Astrocyte (in vitro differentiated cells and primary cell): ENCODE data around the gene ZC3H12D. TPM values are rescaled to one million over a fixed set of nuclear protein-coding genes. Genes with fewer than 3 reads are reported as not detected.

Experiments used
- DNase-seq: peaks from one replicate; pipeline ENCODE4 v3.0.0-alpha.2; 2010; ENCODE audit warnings: low read depth
- FAIRE-seq: peaks from 2 replicates; lab custom pipeline; 2011; peaks lifted over from hg19 to GRCh38; lab: Jason Lieb, UNC
- H2AFZ ChIP-seq: 2 replicates; pipeline ENCODE4 v1.6.0; 2012; ENCODE audit warnings: low read depth, low read length, inconsistent platforms
- H3K27ac ChIP-seq: 2 replicates; pipeline ENCODE4 v1.5.1; 2011; ENCODE audit warnings: low read depth, low read length, inconsistent platforms
- H3K27me3 ChIP-seq: 2 replicates; pipeline ENCODE4 v1.6.0; 2011; ENCODE audit warnings: low read length, inconsistent platforms; ENCODE audit not compliant: insufficient read depth
- H3K36me3 ChIP-seq: 2 replicates; pipeline ENCODE4 v1.5.1; 2011; ENCODE audit warnings: low read length, inconsistent platforms; ENCODE audit not compliant: insufficient read depth
- H3K4me1 ChIP-seq: 2 replicates; pipeline ENCODE4 v1.5.1; 2011; ENCODE audit warnings: low read length, inconsistent platforms; ENCODE audit not compliant: insufficient read depth
- H3K4me2 ChIP-seq: 2 replicates; pipeline ENCODE4 v1.6.0; 2012; ENCODE audit warnings: low read length, inconsistent platforms
- H3K4me3 ChIP-seq: 2 replicates; pipeline ENCODE4 v1.5.1; 2011; ENCODE audit warnings: low read depth, mild to moderate bottlenecking, low read length, inconsistent platforms; ENCODE audit not compliant: insufficient read depth
- H3K79me2 ChIP-seq: 2 replicates; pipeline ENCODE4 v1.6.0; 2012; ENCODE audit warnings: mild to moderate bottlenecking, low read length, inconsistent platforms; ENCODE audit not compliant: insufficient read depth
- H3K9ac ChIP-seq: 2 replicates; pipeline ENCODE4 v1.6.0; 2012; ENCODE audit warnings: mild to moderate bottlenecking, low read length, inconsistent platforms
- H3K9me3 ChIP-seq: 2 replicates; pipeline ENCODE4 v1.5.1; 2012; ENCODE audit warnings: low read depth, mild to moderate bottlenecking, low read length, inconsistent platforms; ENCODE audit not compliant: insufficient read depth
- H4K20me1 ChIP-seq: 2 replicates; pipeline ENCODE4 v1.6.0; 2012; ENCODE audit warnings: low read length, inconsistent platforms; ENCODE audit not compliant: insufficient read depth
- H3K27ac Mint-ChIP-seq: one replicate; pipeline ENCODE4 v1.8.0; 2021; ENCODE audit warnings: mild to moderate bottlenecking, mixed read lengths; ENCODE audit not compliant: unreplicated experiment
- H3K27me3 Mint-ChIP-seq: one replicate; pipeline ENCODE4 v1.8.0; 2021; ENCODE audit warnings: low read depth, mixed read lengths; ENCODE audit not compliant: unreplicated experiment
- H3K36me3 Mint-ChIP-seq: one replicate; pipeline ENCODE4 v1.8.0; 2021; ENCODE audit warnings: low read depth, mixed read lengths; ENCODE audit not compliant: unreplicated experiment
- H3K4me1 Mint-ChIP-seq: one replicate; pipeline ENCODE4 v1.8.0; 2021; ENCODE audit warnings: low read depth, mixed read lengths; ENCODE audit not compliant: unreplicated experiment
- H3K4me3 Mint-ChIP-seq: one replicate; pipeline ENCODE4 v1.8.0; 2021; ENCODE audit warnings: mild to moderate bottlenecking, moderate library complexity, mixed read lengths; ENCODE audit not compliant: unreplicated experiment
- H3K9me3 Mint-ChIP-seq: one replicate; pipeline ENCODE4 v1.8.0; 2021; ENCODE audit warnings: mild to moderate bottlenecking, mixed read lengths; ENCODE audit not compliant: unreplicated experiment
- EZH2 ChIP-seq: IDR thresholded peaks from 2 replicates; pipeline ENCODE4 v1.6.1; 2012; ENCODE audit warnings: mild to moderate bottlenecking, low read length, inconsistent platforms; ENCODE audit not compliant: insufficient read depth
- total RNA-seq: library from RNA; stranded (reverse); gene quantifications from 2 replicates; pipeline ENCODE4 v1.2.1, GENCODE V29; 2021
- TF ChIP-seq, protein P1 (sequence below): IDR thresholded peaks from 2 replicates; pipeline ENCODE4 v1.5.1; 2011; ENCODE audit warnings: low read depth, mild to moderate bottlenecking, inconsistent platforms, low read length, moderate library complexity; ENCODE audit not compliant: insufficient read depth

ZC3H12D gene
- total RNA-seq, 1 donor from 2014 or later, result 0.05 TPM

- Histone ChIP-seq H3K4me3 (no peak overlapping the region), H3K9me3 (no peaks in the 10 kb centered on the region), H3K9ac (no peak overlapping the region), H3K27ac (no peak overlapping the region), H2AFZ (no peak overlapping the region), H3K27me3 (no peaks in the 10 kb centered on the region), H3K79me2 (no peaks in the 10 kb centered on the region), H3K4me1 (peaks cover 6% of the 10 kb centered on the region), H3K4me2 (no peak overlapping the region), H3K36me3 (no peaks in the 10 kb centered on the region), H4K20me1 (no peaks in the 10 kb centered on the region)
- no peak overlapping the region for H3K27ac Mint-ChIP-seq
- H3K27me3 Mint-ChIP-seq, result peaks cover 9% of the 10 kb centered on the region
- H3K4me3 Mint-ChIP-seq, result no peak overlapping the region
- FAIRE-seq (no peak), DNase-seq (no peak)
- no peaks in the 10 kb centered on the region for H3K36me3 Mint-ChIP-seq
- H3K9me3 Mint-ChIP-seq, result no peaks in the 10 kb centered on the region
- H3K4me1 Mint-ChIP-seq, result peaks cover 2% of the 10 kb centered on the region
- TF ChIP-seq EZH2, result no peak
- TF ChIP-seq, protein P1, sequence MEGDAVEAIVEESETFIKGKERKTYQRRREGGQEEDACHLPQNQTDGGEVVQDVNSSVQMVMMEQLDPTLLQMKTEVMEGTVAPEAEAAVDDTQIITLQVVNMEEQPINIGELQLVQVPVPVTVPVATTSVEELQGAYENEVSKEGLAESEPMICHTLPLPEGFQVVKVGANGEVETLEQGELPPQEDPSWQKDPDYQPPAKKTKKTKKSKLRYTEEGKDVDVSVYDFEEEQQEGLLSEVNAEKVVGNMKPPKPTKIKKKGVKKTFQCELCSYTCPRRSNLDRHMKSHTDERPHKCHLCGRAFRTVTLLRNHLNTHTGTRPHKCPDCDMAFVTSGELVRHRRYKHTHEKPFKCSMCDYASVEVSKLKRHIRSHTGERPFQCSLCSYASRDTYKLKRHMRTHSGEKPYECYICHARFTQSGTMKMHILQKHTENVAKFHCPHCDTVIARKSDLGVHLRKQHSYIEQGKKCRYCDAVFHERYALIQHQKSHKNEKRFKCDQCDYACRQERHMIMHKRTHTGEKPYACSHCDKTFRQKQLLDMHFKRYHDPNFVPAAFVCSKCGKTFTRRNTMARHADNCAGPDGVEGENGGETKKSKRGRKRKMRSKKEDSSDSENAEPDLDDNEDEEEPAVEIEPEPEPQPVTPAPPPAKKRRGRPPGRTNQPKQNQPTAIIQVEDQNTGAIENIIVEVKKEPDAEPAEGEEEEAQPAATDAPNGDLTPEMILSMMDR, result no peak
Measured at GRCh38 chr6:149433881-149434280, 50.9 kb downstream of the ZC3H12D start.

GRCh38 chr6:149433405-149433804, 51.4 kb downstream of the ZC3H12D start:
- no peaks in the 10 kb centered on the region for H3K9me3 ChIP-seq
- FAIRE-seq, result no peak

More at GRCh38 chr6:149433405-149433804, 51.4 kb downstream of the ZC3H12D start:
- H3K27ac ChIP-seq, result no peak overlapping the region
- Mint-ChIP-seq H3K27ac (no peak overlapping the region), H3K36me3 (no peaks in the 10 kb centered on the region), H3K4me1 (peaks cover 2% of the 10 kb centered on the region), H3K27me3 (peaks cover 12% of the 10 kb centered on the region), H3K4me3 (no peak overlapping the region), H3K9me3 (no peaks in the 10 kb centered on the region)
- no peak overlapping the region for H3K4me2 ChIP-seq
- no peaks in the 10 kb centered on the region for H3K36me3 ChIP-seq
- H2AFZ ChIP-seq, result no peak overlapping the region
- no peak for DNase-seq
- no peaks in the 10 kb centered on the region for H3K27me3 ChIP-seq
- H3K79me2 ChIP-seq, result no peaks in the 10 kb centered on the region
- no peak overlapping the region for H3K4me3 ChIP-seq
- TF ChIP-seq, protein P1, result no peak
- no peak for TF ChIP-seq EZH2
- H3K9ac ChIP-seq, result no peak overlapping the region
- H3K4me1 ChIP-seq, result peaks cover 6% of the 10 kb centered on the region
- H4K20me1 ChIP-seq, result no peaks in the 10 kb centered on the region
